ENCODE results near the gene XK. TPM values are rescaled to one million over a fixed set of nuclear protein-coding genes. Genes with fewer than 3 reads are reported as not detected.

Gene XK
- total RNA-seq, 1 donor from 2014 or later = 1.7 TPM

DNA sequence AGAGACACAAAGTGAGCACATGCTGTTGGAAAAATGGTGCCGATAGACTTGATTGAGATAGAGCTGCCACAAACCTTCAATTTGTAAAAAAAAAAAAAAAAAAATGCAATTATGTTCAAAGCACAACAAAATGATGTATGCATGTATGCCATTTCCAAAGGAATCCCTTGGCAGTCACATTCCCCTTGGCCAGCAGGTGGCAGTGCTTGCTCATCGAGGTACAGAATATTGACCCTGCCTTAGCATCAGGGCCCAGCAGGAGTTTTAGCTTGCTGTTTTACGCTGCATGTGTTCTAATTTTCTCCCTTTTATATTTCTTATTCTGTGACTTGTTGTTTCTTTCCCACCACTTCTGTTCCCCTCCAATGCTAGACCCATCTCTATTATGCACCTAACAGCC lies 59.8 kb downstream of the XK start:
- Mint-ChIP-seq H3K4me1 (ENCODE audit: unreplicated experiment) (no peaks in the 10 kb centered on the region), H3K27ac (no peak overlapping the region), H3K4me3 (no peak overlapping the region), H3K36me3 (no peaks in the 10 kb centered on the region), H3K27me3 (no peaks in the 10 kb centered on the region), H3K9me3 (no peaks in the 10 kb centered on the region)
- peak; percentile 69 for DNase-seq (ENCODE audit: extremely low spot score, unreplicated experiment)
- TF ChIP-seq, protein P1, sequence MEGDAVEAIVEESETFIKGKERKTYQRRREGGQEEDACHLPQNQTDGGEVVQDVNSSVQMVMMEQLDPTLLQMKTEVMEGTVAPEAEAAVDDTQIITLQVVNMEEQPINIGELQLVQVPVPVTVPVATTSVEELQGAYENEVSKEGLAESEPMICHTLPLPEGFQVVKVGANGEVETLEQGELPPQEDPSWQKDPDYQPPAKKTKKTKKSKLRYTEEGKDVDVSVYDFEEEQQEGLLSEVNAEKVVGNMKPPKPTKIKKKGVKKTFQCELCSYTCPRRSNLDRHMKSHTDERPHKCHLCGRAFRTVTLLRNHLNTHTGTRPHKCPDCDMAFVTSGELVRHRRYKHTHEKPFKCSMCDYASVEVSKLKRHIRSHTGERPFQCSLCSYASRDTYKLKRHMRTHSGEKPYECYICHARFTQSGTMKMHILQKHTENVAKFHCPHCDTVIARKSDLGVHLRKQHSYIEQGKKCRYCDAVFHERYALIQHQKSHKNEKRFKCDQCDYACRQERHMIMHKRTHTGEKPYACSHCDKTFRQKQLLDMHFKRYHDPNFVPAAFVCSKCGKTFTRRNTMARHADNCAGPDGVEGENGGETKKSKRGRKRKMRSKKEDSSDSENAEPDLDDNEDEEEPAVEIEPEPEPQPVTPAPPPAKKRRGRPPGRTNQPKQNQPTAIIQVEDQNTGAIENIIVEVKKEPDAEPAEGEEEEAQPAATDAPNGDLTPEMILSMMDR (conservative IDR thresholded peaks at IDR 0.05) = peak; percentile 82

DNA sequence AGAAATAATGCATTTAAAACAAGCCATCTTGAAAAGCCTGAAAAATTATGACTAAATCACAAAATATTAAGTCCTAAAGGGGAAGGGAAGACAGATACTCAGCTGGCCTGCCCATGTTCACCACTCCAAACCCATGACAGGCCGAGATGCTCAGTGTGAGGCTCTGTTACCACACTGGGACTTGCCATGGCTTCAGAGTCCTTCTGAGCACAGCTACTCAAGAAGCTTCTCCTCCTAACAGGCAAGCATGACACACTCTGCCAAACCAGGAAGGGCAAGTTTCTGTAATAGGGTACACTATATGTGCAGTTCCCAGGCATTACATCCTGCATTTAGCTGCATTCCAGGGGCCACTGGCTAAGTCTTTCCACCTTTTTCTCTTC lies 60.2 kb downstream of the XK start:
- H3K4me1 Mint-ChIP-seq (ENCODE audit: unreplicated experiment) = no peaks in the 10 kb centered on the region
- H3K36me3 Mint-ChIP-seq = no peaks in the 10 kb centered on the region
- TF ChIP-seq, protein P1 (conservative IDR thresholded peaks at IDR 0.05) = no peak
- H3K27me3 Mint-ChIP-seq = no peaks in the 10 kb centered on the region
- H3K4me3 Mint-ChIP-seq = no peak overlapping the region
- DNase-seq (ENCODE audit: extremely low spot score, unreplicated experiment) = no peak
- no peaks in the 10 kb centered on the region for H3K9me3 Mint-ChIP-seq
- H3K27ac Mint-ChIP-seq = no peak overlapping the region

DNA sequence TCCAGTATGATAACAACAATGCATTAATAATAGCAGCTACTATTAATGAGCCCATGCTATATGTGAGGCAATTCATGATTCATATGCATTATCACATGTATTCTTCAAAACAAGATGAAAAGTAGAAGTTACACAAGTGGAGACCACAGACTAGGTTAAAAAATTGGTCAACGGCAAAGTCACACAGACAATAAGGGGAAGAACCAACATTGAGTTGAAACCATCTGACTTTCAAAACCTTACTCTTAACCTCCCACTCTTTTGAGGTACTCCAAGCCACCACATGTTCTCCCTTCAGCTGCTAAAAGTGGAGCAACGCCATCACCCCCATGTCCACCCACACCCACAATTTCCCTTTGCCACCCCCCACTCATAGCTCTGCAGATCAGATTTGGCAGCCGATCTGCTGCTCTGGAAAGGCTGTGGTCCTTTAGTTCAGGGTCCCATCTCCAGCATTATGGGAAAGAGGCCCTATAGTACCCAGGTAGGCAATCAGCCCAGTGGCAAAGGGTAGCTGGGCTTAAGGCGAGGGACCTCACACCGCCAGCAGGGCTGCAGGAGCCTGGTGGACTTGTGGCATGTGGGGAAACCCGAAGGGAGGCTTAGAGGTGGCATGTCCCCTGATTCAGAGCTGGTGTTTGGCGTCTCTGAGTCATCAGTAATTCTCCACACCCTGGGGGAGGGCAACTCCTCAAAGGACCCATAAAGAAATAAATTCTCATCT lies 60.8 kb downstream of the XK start:
- Mint-ChIP-seq H3K36me3 (no peaks in the 10 kb centered on the region), H3K27me3 (no peaks in the 10 kb centered on the region), H3K9me3 (no peaks in the 10 kb centered on the region), H3K4me1 (ENCODE audit: unreplicated experiment) (no peaks in the 10 kb centered on the region), H3K27ac (no peak overlapping the region), H3K4me3 (no peak overlapping the region)
- DNase-seq (ENCODE audit: extremely low spot score, unreplicated experiment) = no peak
- TF ChIP-seq, protein P1 (conservative IDR thresholded peaks at IDR 0.05) = no peak

DNA sequence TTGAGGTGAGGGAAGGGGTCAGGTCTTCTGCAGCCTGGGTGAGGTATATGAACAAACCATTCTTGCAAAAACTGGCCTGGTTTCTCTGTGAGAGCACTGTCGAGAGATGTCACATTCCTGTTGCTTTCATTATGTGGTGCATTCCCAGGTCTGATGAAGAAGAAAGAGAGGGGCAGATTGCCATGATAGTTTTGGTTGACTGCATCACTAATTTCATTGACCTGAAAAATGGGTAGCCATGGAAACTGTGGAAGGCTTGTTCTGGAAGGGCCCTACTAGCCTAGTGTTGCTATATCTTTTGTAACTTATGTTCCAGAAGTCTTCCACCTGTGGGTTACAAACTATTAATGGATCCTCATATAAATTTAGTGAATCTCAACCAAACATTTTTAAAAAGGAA lies 61.4 kb downstream of the XK start:
- TF ChIP-seq, protein P1 (conservative IDR thresholded peaks at IDR 0.05) = no peak
- H3K36me3 Mint-ChIP-seq = no peaks in the 10 kb centered on the region
- no peaks in the 10 kb centered on the region for H3K4me1 Mint-ChIP-seq (ENCODE audit: unreplicated experiment)
- H3K4me3 Mint-ChIP-seq = no peak overlapping the region
- no peak for DNase-seq (ENCODE audit: extremely low spot score, unreplicated experiment)
- H3K27ac Mint-ChIP-seq = no peak overlapping the region
- H3K9me3 Mint-ChIP-seq = no peaks in the 10 kb centered on the region
- no peaks in the 10 kb centered on the region for H3K27me3 Mint-ChIP-seq

DNA sequence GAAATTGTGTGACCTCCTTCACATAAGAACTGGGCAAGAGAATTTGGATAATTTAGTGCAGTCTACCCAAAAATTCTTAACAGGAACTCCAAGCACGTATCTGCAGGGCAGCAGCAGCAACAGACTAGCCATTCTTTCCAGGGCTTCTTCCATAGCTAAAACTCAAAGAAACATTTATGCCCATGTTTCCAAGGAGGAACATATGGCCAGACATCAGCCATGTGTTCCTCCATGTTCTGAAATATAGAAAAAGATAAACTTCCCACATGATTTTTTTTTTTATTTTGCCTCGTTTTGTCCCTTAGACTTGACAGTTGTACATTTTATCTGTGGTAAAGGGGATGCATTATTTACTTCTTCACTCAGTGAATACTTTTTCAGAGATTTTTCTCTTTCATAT lies 66.7 kb downstream of the XK start:
- Mint-ChIP-seq H3K27me3 (no peaks in the 10 kb centered on the region), H3K4me1 (ENCODE audit: unreplicated experiment) (no peaks in the 10 kb centered on the region), H3K36me3 (no peaks in the 10 kb centered on the region), H3K9me3 (no peaks in the 10 kb centered on the region), H3K27ac (no peak overlapping the region), H3K4me3 (no peak overlapping the region)
- no peak for DNase-seq (ENCODE audit: extremely low spot score, unreplicated experiment)
- TF ChIP-seq, protein P1 (conservative IDR thresholded peaks at IDR 0.05) = no peak
